H1 (cell line): ENCODE data around the gene MFSD2A. TPM values are rescaled to one million over a fixed set of nuclear protein-coding genes. Genes with fewer than 3 reads are reported as not detected.

ENCODE experiments used
- CTCF ChIA-PET: fragments of 300-600 bp; sonication (Branson Sonifier 250); formaldehyde crosslinking; loops from one replicate; lab custom pipeline; 2021; ENCODE audit not compliant: partially characterized antibody; lab: Charles Lee
- POLR2A ChIA-PET: fragments of 300-600 bp; sonication (Branson Sonifier 250); formaldehyde crosslinking; loops from one replicate; lab custom pipeline; 2021; ENCODE audit warnings: inconsistent platforms; ENCODE audit not compliant: partially characterized antibody; lab: Charles Lee
- DNase-seq, 2 experiments: peaks; one replicate each; pipeline versions ENCODE4 v3.0.0 to v3.0.0-alpha.2; 2010 to 2022; ENCODE audit warnings: low spot score in 2 of 2, low read depth in 1 of 2, mixed read lengths in 1 of 2
- FAIRE-seq: peaks from 2 replicates; lab custom pipeline; 2011; peaks lifted over from hg19 to GRCh38; lab: Jason Lieb, UNC
- H2AFZ ChIP-seq: 2 replicates; pipeline ENCODE4 v1.8.1; 2012; ENCODE audit warnings: low read length, inconsistent platforms
- H2AK5ac ChIP-seq: 2 replicates; pipeline ENCODE4 v1.6.1; 2013; ENCODE audit warnings: low read depth, low read length
- H2BK120ac ChIP-seq: replicated peaks from 2 replicates; pipeline ENCODE3; 2013; ENCODE audit warnings: low read depth, low read length, inconsistent platforms
- H2BK12ac ChIP-seq: 2 replicates; pipeline ENCODE4 v1.6.1; 2013; ENCODE audit warnings: low read depth, low read length
- H2BK15ac ChIP-seq: 2 replicates; pipeline ENCODE4 v1.6.1; 2013; ENCODE audit warnings: low read length
- H2BK20ac ChIP-seq: 2 replicates; pipeline ENCODE4 v1.6.1; 2013; ENCODE audit warnings: low read length
- H2BK5ac ChIP-seq: 2 replicates; pipeline ENCODE4 v1.6.1; 2013; ENCODE audit warnings: low read depth, low read length
- H3K14ac ChIP-seq: 2 replicates; pipeline ENCODE4 v1.6.1; 2013; ENCODE audit warnings: inconsistent platforms; ENCODE audit not compliant: insufficient read length
- H3K18ac ChIP-seq: 2 replicates; pipeline ENCODE4 v1.6.1; 2013; ENCODE audit warnings: low read length; ENCODE audit errors: extremely low read depth
- H3K23ac ChIP-seq: 2 replicates; pipeline ENCODE4 v1.6.1; 2013; ENCODE audit warnings: inconsistent platforms; ENCODE audit not compliant: insufficient read length
- H3K23me2 ChIP-seq: 2 replicates; pipeline ENCODE4 v1.6.1; 2013; ENCODE audit warnings: low read depth, low read length
- H3K27ac ChIP-seq: 2 replicates; pipeline ENCODE4 v1.6.1; 2011; ENCODE audit warnings: low read depth, low read length, inconsistent platforms
- H3K27me3 ChIP-seq, 4 experiments: replicated peaks in 1 of 4; 1 replicate in 1 of 4; 2 replicates in 3 of 4; pipeline versions ENCODE4 v1.6.1 to v1.8.1; 2011 to 2013; ENCODE audit warnings: low read length in 3 of 4, mild to moderate bottlenecking in 3 of 4, inconsistent platforms in 2 of 4, mixed read lengths in 2 of 4, moderate library complexity in 1 of 4; ENCODE audit not compliant: control insufficient read depth in 3 of 4, insufficient read depth in 3 of 4; ENCODE audit errors: extremely low read depth in 1 of 4
- H3K36me3 ChIP-seq, 4 experiments: 2 replicates each; pipeline versions ENCODE4 v1.6.1 to v1.8.1; 2011 to 2013; ENCODE audit warnings: mild to moderate bottlenecking in 4 of 4, low read length in 3 of 4, moderate library complexity in 2 of 4, control low read depth in 1 of 4, inconsistent platforms in 1 of 4; ENCODE audit not compliant: insufficient read depth in 4 of 4, control insufficient read depth in 2 of 4
- H3K4ac ChIP-seq: replicated peaks from 2 replicates; pipeline ENCODE3; 2013; ENCODE audit warnings: low read length, low read depth, mixed read lengths, inconsistent platforms; ENCODE audit not compliant: insufficient read length
- H3K4me1 ChIP-seq, 4 experiments: replicated peaks in 1 of 4; 1 replicate in 1 of 4; 2 replicates in 3 of 4; pipeline versions ENCODE4 v1.6.1 to v1.8.1; 2011 to 2013; ENCODE audit warnings: low read length in 3 of 4, inconsistent platforms in 2 of 4, mixed read lengths in 1 of 4; ENCODE audit not compliant: insufficient read depth in 4 of 4, control insufficient read depth in 3 of 4
- H3K4me2 ChIP-seq, 2 experiments: 2 replicates each; pipeline versions ENCODE4 v1.6.1 to v1.8.1; 2011 to 2013; ENCODE audit warnings: low read depth in 2 of 2, low read length in 2 of 2, control low read depth in 1 of 2, inconsistent platforms in 1 of 2, mild to moderate bottlenecking in 1 of 2; ENCODE audit not compliant: insufficient read depth in 1 of 2
- H3K4me3 ChIP-seq, 4 experiments: fragments of 200-600, 300-600 bp in 1 of 4; sonication (generic), shearing (Covaris generic), sonication (Bioruptor Twin) in 1 of 4; 2 replicates each; pipeline versions ENCODE4 v1.5.1 to v1.8.1; 2011 to 2016; ENCODE audit warnings: low read length in 4 of 4, low read depth in 3 of 4, control low read depth in 2 of 4, inconsistent platforms in 2 of 4, mild to moderate bottlenecking in 2 of 4, mixed read lengths in 1 of 4, moderate library complexity in 1 of 4; ENCODE audit not compliant: insufficient read depth in 2 of 4; ENCODE audit errors: extremely low read depth in 1 of 4
- H3K56ac ChIP-seq: replicated peaks from 2 replicates; pipeline ENCODE3; 2013; ENCODE audit warnings: low read depth, mild to moderate bottlenecking, mixed read lengths, low read length, inconsistent platforms; ENCODE audit not compliant: insufficient read length
- H3K79me1 ChIP-seq: 2 replicates; pipeline ENCODE4 v1.6.1; 2013; ENCODE audit warnings: low read depth, low read length, control low read depth
- H3K79me2 ChIP-seq, 2 experiments: 2 replicates each; pipeline versions ENCODE4 v1.6.1 to v1.8.1; 2012 to 2013; ENCODE audit warnings: low read length in 2 of 2, mild to moderate bottlenecking in 2 of 2, inconsistent platforms in 1 of 2; ENCODE audit not compliant: insufficient read depth in 2 of 2, control insufficient read depth in 1 of 2
- H3K9ac ChIP-seq, 4 experiments: replicated peaks in 1 of 4; 1 replicate in 1 of 4; 2 replicates in 3 of 4; pipeline versions ENCODE4 v1.6.1 to v1.8.1; 2011 to 2013; ENCODE audit warnings: low read depth in 3 of 4, low read length in 3 of 4, control low read depth in 2 of 4, mild to moderate bottlenecking in 2 of 4, moderate library complexity in 2 of 4, inconsistent platforms in 1 of 4; ENCODE audit errors: extremely low read depth in 1 of 4
- H3K9me3 ChIP-seq, 2 experiments: 2 replicates each; pipeline versions ENCODE4 v1.6.1 to v1.8.1; 2012 to 2013; ENCODE audit warnings: mild to moderate bottlenecking in 2 of 2, moderate library complexity in 2 of 2, control low read depth in 1 of 2, inconsistent platforms in 1 of 2, low read depth in 1 of 2, low read length in 1 of 2, mixed read lengths in 1 of 2; ENCODE audit not compliant: insufficient read depth in 2 of 2
- H4K20me1 ChIP-seq, 2 experiments: replicated peaks in 1 of 2; 2 replicates each; pipeline versions ENCODE3 to v1.8.1; 2011 to 2013; ENCODE audit warnings: inconsistent platforms in 2 of 2, low read length in 2 of 2, mild to moderate bottlenecking in 1 of 2; ENCODE audit not compliant: insufficient read depth in 2 of 2, control insufficient read depth in 1 of 2
- H4K5ac ChIP-seq: 2 replicates; pipeline ENCODE4 v1.6.1; 2013; ENCODE audit warnings: low read length, low read depth, mixed read lengths, inconsistent platforms; ENCODE audit not compliant: insufficient read length
- H4K8ac ChIP-seq: 2 replicates; pipeline ENCODE4 v1.8.0; 2013; ENCODE audit warnings: mild to moderate bottlenecking, moderate library complexity, low read length, inconsistent platforms; ENCODE audit not compliant: insufficient read depth; ENCODE audit errors: extremely low read depth
- H4K91ac ChIP-seq: replicated peaks from 2 replicates; pipeline ENCODE3; 2013; ENCODE audit warnings: low read length, mixed read lengths, inconsistent platforms; ENCODE audit not compliant: insufficient read length
- BCL11A ChIP-seq, 2 experiments: IDR thresholded peaks; one replicate each; pipeline ENCODE4 v1.6.1; 2011; ENCODE audit warnings: low read depth in 2 of 2, low read length in 2 of 2, mild to moderate bottlenecking in 2 of 2
- RAD21 ChIP-seq, 2 experiments: IDR thresholded peaks in 1 of 2; conservative IDR thresholded peaks in 1 of 2; 2 replicates each; pipeline ENCODE4 v1.6.1; 2011; ENCODE audit warnings: low read depth in 2 of 2, low read length in 2 of 2, improper control_type of control experiment in 1 of 2, inconsistent platforms in 1 of 2, mild to moderate bottlenecking in 1 of 2, moderate library complexity in 1 of 2
- TEAD4 ChIP-seq: IDR thresholded peaks from 2 replicates; pipeline ENCODE4 v1.6.1; 2012; ENCODE audit warnings: low read depth, low read length, inconsistent platforms, mixed read lengths
- WGBS, 2 experiments: shearing (Covaris generic) in 1 of 2; methylation state at CpG; one replicate each; pipeline versions ENCODE4 v1.1.6 to v1.1.7; 2013 to 2015; ENCODE audit warnings: low lambda C conversion rate in 2 of 2, mixed read lengths in 2 of 2, inconsistent platforms in 1 of 2, low coverage in 1 of 2, missing lambda C conversion rate in 1 of 2; ENCODE audit not compliant: insufficient replicate concordance in 2 of 2, insufficient coverage in 1 of 2, insufficient read length in 1 of 2; ENCODE audit errors: extremely low coverage in 1 of 2, missing lambda C conversion rate in 1 of 2; 5-methylcytosine and 5-hydroxymethylcytosine counted together
- polyA plus RNA-seq, 7 experiments: library from polyadenylated mRNA; depleted of rRNA in 3 of 7; stranded (reverse) in 5 of 7; unstranded in 2 of 7; fragments of >200 nt in 5 of 7; fragments of 200-250 nt in 2 of 7; gene quantifications; 1 replicate in 5 of 7; 2 replicates in 1 of 7; 4 replicates in 1 of 7; pipeline versions ENCODE4 v1.2.1 to v1.2.3, GENCODE V29; 2011 to 2013; ENCODE audit warnings: missing spikeins in 2 of 7, mixed read lengths in 2 of 7
- total RNA-seq: library from RNA; stranded (reverse); fragmentation: NEBNext Ultra II Directional; extraction: Animal tissue kit (Norgen Biotek cat#: 25700); gene quantifications from 2 replicates; pipeline ENCODE4 v1.2.1, GENCODE V29; 2021
- TF ChIP-seq, protein P1 (sequence below), 3 experiments: IDR thresholded peaks; 1 replicate in 2 of 3; 2 replicates in 1 of 3; pipeline versions ENCODE4 v1.5.1 to v1.6.1; 2011; ENCODE audit warnings: low read length in 3 of 3, mild to moderate bottlenecking in 3 of 3, inconsistent platforms in 2 of 3, low read depth in 1 of 3, moderate library complexity in 1 of 3; ENCODE audit not compliant: insufficient read depth in 1 of 3; ENCODE audit errors: control extremely low read depth in 1 of 3

MFSD2A gene
- total and polyA plus RNA-seq, 2 of the 8 experiments (the other 6 are each of a cell fraction or from before 2014, with no cell fraction given) = 18.3 to 25.9 TPM

DNA sequence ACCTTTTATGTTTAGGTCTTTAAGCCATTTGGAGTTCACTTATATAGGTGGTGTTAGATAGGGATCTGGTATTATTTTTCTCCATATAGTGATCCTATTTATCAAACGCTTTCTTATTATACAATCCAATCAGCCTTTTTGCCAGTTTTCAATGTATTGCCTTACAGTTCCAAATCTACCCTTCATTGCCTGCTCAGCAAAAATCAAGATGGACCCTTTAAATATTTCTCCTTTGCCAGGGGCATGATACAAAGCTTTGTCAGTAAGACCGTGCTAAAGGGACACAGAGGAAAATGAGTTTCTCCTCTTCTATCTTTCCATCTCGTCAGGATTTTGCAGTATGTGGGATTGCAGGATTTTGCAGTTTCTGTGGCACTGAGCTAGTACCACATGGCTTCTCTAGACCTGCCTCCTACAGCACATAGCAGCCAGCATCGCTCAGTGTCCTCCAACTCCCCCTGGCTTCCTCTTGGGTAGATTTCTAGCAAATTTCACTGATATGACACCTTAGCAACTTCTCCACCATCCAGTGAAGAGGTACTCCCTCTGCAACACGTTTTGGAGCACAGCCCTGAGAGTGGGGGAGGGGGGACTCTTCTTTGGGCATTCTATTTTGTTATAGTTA lies 63.1 kb downstream of the MFSD2A start:
- no peak overlapping the region for H2AK5ac ChIP-seq
- no peaks in the 10 kb centered on the region for H3K27me3 ChIP-seq
- H4K91ac ChIP-seq = no peak overlapping the region
- no peaks in the 10 kb centered on the region for H4K20me1 ChIP-seq
- H3K18ac ChIP-seq = no peak overlapping the region
- ChIA-PET POLR2A (interaction anchor here (1.6 kb wide), 1 partner anchor 22 kb away, joined by 7 read pairs; the partner anchor contains the start of gene CAP1), CTCF (interaction anchor here (0.7 to 1.7 kb wide), 10 partner anchors 10 to 219 kb away, joined by 3 to 6 read pairs (median 3); no protein-coding TSS in a partner anchor)
- no peak overlapping the region for H2BK15ac ChIP-seq
- TF ChIP-seq RAD21 (IDR thresholded peaks at IDR 0.05 in 1 of 2, conservative IDR thresholded peaks at IDR 0.05 in 1 of 2; ENCODE audit: low read depth in 2 of 2, low read length in 2 of 2) (peak; percentile 23 to 39; a peak in 3 of 4 replicates), BCL11A (IDR thresholded peaks at IDR 0.05; ENCODE audit: low read depth in 2 of 2, low read length in 2 of 2) (no peak), TEAD4 (no peak)
- TF ChIP-seq, protein P1, sequence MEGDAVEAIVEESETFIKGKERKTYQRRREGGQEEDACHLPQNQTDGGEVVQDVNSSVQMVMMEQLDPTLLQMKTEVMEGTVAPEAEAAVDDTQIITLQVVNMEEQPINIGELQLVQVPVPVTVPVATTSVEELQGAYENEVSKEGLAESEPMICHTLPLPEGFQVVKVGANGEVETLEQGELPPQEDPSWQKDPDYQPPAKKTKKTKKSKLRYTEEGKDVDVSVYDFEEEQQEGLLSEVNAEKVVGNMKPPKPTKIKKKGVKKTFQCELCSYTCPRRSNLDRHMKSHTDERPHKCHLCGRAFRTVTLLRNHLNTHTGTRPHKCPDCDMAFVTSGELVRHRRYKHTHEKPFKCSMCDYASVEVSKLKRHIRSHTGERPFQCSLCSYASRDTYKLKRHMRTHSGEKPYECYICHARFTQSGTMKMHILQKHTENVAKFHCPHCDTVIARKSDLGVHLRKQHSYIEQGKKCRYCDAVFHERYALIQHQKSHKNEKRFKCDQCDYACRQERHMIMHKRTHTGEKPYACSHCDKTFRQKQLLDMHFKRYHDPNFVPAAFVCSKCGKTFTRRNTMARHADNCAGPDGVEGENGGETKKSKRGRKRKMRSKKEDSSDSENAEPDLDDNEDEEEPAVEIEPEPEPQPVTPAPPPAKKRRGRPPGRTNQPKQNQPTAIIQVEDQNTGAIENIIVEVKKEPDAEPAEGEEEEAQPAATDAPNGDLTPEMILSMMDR (IDR thresholded peaks at IDR 0.05; ENCODE audit: control extremely low read depth in 1 of 3, insufficient read depth in 1 of 3, low read depth in 1 of 3, low read length in 3 of 3) = peak in 2 of 3 experiments; percentile 20 to 49; a peak in 2 of 4 replicates
- no peaks in the 10 kb centered on the region for H3K36me3 ChIP-seq
- no peak overlapping the region for H3K27ac ChIP-seq
- no peak overlapping the region for H3K4me3 ChIP-seq
- H4K5ac ChIP-seq = no peak overlapping the region
- DNase-seq (no peak), FAIRE-seq (peak; percentile 36)
- peak overlapping the region; percentile 77; the same call in 1 of the 2 replicates for H2AFZ ChIP-seq
- H3K79me2 ChIP-seq = no peaks in the 10 kb centered on the region
- no peak overlapping the region for H2BK12ac ChIP-seq
- H2BK120ac ChIP-seq = no peak overlapping the region
- H2BK20ac ChIP-seq = no peak overlapping the region
- no peak overlapping the region for H4K8ac ChIP-seq
- H3K56ac ChIP-seq = no peak overlapping the region
- H3K23ac ChIP-seq = no peak overlapping the region
- H3K4me2 ChIP-seq = no peak overlapping the region
- H3K79me1 ChIP-seq = no peaks in the 10 kb centered on the region
- no peak overlapping the region for H3K9ac ChIP-seq
- WGBS, 2 experiments = 85% methylated on average over 5 of the region's 5 CpGs; no CpG with 5 or more reads in 1 of the 2 experiments
- H2BK5ac ChIP-seq = no peak overlapping the region
- no peak overlapping the region for H3K4ac ChIP-seq
- no peaks in the 10 kb centered on the region for H3K23me2 ChIP-seq
- 0 out of 4 replicates have a peak, but pooled peaks cover 0 to 4% of the 10 kb centered on the region in 2 experiments for H3K9me3 ChIP-seq
- H3K4me1 ChIP-seq = no peaks in the 10 kb centered on the region; a peak in 1 of 7 replicates
- H3K14ac ChIP-seq = no peak overlapping the region
